NCI-H82 treated with DMSO at 0.1 percent for 48 hours (cell line): Measurements from ENCODE around the gene INSM2.

Experiments
- DNase-seq: peaks from one replicate; lab custom pipeline; 2025; ENCODE audit not compliant: unreplicated experiment; lab: John Stamatoyannopoulos, UW

INSM2 gene

GRCh38 chr14:35539969-35540368 is 6.0 kb downstream of the INSM2 start:
- no peak for DNase-seq

DNA sequence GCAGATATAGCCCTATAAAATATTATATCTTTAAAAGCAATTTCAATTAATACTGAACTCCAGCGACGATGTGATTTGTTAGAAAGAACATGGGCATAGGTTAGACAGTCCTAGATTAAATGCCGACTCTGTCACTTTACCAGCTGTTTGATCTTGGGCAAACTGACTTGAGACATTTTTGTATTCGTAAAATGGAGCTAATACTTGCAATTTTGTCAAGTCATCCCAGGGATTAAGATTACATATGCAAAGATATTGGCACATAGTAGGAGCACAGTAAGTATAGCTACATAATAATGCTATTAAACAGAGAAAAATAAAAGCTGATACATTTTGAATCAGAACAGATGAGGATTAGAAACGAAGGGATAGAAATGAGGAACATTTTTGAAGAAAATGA is 9.0 kb downstream of the INSM2 start:
- DNase-seq = no peak

- DNase-seq = peak; percentile 65
Observed at GRCh38 chr14:35549551-35549950, 15.6 kb downstream of the INSM2 start.

- DNase-seq = no peak
Observed at GRCh38 chr14:35551081-35551480, 17.1 kb downstream of the INSM2 start.

DNA sequence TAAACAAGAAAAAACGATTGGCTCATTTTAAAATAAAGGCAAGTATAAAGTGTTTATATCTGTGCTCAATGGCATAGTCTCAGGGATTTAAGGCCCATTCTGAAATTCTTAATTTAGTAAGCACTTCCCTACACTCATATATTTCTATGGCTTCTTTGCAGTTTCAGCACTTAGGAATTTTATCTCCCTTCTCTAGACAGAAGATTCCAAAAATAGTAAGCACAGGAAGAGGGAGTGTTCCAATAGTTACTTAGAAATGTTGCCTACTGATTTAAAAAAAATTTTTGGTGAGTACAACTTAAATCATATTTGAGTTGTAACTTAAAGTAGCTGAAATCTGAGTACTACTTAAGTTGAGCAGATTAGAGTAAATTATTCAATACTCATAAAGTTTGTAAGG is 19.8 kb downstream of the INSM2 start:
- DNase-seq = no peak

DNA sequence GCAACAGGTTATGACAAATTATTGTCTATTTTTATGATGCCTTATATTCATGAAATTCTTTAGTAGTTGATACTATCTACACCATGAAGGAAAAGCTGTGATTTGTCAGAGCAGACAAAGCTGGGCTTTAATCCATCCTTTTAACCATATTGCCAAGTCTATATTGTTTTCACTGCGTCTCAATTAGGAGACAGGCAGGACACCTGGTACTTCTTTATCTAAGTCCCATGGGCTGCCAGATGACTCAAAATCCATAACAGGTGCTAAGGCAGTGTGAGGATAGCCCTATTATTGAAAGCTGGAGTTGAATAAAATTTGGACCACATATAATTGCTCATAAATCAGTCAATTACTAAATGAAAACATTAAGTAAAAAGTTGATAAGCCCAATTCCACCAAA is 22.6 kb downstream of the INSM2 start:
- DNase-seq = peak; percentile 98

DNA sequence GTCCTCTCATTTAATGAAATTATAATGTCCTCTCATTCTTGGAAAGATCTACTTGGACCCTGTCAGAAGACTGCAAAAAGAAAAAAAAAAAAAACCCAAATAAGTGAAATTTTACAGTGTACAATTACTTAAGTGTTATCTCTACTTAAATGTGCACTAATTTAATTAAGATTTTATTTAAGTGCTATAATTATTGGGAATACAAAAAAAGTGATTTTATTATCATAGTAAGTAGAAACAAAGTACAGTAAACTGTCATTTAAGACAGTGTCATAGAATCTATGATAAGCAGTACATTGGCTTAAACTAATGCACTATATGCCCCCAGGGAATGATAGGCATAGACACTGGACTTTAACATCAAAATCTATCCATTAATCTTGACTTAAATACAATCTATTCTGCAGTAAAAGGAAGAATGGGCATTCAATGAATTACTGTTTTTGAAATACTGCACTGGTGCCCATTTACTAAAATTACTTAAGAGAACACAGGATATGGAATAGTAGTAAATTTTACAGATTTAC is 23.3 kb downstream of the INSM2 start:
- DNase-seq = no peak

DNA sequence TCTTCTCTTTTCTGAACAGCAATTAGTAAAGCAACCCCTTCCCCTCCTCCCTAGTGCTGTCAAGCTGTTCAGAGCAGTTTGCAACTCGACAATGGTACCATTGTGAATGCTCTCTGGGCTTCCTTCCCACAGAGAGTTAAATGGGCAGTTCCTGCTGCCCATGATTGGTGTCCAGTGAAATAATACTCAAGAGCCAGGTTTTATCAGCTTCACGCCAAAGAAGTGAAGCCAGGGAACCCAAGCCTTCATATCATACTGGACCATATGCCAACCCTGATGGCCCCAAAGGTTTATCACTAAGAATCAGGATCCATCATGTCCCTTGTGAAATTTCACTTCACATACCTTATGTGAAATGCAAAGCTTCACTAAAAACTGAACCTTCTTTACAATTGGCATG is 24.7 kb downstream of the INSM2 start:
- DNase-seq = no peak

DNA sequence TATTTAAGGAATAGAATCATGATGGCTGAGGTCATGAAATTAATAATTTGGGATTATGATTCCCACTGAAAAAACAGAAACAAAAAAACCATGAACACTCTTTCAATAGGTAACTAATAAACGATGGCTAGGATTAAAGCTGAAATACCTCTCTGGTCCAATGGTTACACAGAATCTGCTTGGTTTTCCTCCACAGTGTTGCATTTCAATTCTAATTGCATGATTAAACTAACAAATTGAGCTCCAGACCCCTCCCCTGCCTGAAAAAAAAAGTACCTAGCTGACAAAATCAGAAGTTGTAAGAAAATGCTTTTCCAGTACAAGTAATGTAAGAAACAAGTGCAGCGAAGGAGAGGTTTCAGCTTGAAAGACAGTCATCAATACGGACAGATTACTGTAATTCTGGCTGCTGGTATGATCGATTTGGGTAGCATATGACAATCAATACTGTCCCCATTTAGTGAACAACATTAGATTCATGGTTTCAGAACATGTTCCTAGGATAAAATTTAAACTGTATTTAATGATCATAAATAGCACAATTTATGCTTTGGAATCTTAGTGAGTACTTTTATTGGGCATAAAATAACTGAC is 32.0 kb downstream of the INSM2 start:
- no peak for DNase-seq

GRCh38 chr14:35571598-35571997 is 37.6 kb downstream of the INSM2 start:
- no peak for DNase-seq

GRCh38 chr14:35573911-35574310 is 39.9 kb downstream of the INSM2 start:
- peak; percentile 72 for DNase-seq

DNA sequence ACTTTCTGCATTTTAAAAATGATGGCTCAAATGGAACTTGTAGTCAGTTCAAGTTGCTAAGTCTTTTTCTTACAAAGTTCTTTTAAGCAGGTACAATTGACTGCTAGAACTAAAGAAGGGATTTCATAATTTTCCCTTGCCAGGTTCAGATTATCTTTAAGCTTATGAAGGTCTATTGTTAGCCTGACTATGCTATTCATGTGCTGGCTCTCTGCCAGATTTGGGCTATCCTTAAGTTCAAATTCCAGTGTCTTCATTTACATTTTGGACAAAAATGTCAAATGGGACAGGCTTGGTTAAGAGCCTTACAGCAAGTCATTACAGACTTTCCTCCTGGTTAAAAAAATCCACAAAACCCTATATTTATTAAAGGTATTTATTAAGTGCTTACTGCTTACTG is 42.3 kb downstream of the INSM2 start:
- peak; percentile 89 for DNase-seq

DNA sequence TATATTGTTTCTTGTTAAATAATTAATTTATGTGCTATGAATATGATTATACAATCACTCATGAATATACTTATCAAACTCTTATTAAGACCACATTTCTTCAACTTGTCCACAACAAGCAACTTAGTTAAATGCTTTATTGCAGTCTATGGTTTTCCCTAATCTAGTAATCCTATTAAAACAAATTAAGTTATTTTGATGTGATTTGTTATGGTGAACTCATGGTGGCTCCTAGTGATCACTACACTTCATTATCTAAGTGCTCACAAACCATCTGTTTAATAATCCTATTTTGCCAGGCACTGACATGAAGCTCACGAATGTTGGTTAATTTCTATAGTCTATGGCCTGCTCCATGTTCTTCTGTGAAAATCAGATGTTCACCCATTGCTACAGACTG is 42.9 kb downstream of the INSM2 start:
- peak; percentile 96 for DNase-seq

- no peak for DNase-seq
Observed at GRCh38 chr14:35578135-35578534, 44.2 kb downstream of the INSM2 start.

GRCh38 chr14:35578639-35579038 is 44.7 kb downstream of the INSM2 start:
- DNase-seq = no peak
